ENCODE results near the gene NKX6-2. TPM values are rescaled to one million over a fixed set of nuclear protein-coding genes. Genes with fewer than 3 reads are reported as not detected.

NKX6-2 gene
- total and polyA plus RNA-seq, 4 donors = 0.07 to 7.1 TPM; not detected in 2

GRCh38 chr10:132815168-132815857 lies 29.4 kb upstream of the NKX6-2 start:
- Histone ChIP-seq H3K4me1 (ENCODE audit: control insufficient read depth in 4 of 4, insufficient read depth in 4 of 4, low read length in 3 of 4) (no peaks in the 10 kb centered on the region), H3K9me3 (ENCODE audit: control insufficient read depth in 4 of 4, low read length in 3 of 4) (peaks cover 0 to 4% (median 0%) of the 10 kb centered on the region in 4 donors), H3K36me3 (ENCODE audit: control insufficient read depth in 4 of 4, insufficient read depth in 3 of 4, low read depth in 1 of 4, low read length in 3 of 4) (no peaks in the 10 kb centered on the region), H3K27me3 (ENCODE audit: control insufficient read depth in 4 of 4, insufficient read depth in 4 of 4, low read length in 3 of 4) (peaks cover 0 to 4% (median 0%) of the 10 kb centered on the region in 4 donors), H3K4me3 (ENCODE audit: low read depth in 1 of 3, low read length in 3 of 3) (no peak overlapping the region), H3K27ac (ENCODE audit: low read depth in 1 of 2, low read length in 2 of 2) (no peak overlapping the region), H3K9ac (ENCODE audit: low read depth in 1 of 2, low read length in 2 of 2) (no peak overlapping the region)
- no peak for DNase-seq (ENCODE audit: low spot score)
- TF ChIP-seq, protein P1, sequence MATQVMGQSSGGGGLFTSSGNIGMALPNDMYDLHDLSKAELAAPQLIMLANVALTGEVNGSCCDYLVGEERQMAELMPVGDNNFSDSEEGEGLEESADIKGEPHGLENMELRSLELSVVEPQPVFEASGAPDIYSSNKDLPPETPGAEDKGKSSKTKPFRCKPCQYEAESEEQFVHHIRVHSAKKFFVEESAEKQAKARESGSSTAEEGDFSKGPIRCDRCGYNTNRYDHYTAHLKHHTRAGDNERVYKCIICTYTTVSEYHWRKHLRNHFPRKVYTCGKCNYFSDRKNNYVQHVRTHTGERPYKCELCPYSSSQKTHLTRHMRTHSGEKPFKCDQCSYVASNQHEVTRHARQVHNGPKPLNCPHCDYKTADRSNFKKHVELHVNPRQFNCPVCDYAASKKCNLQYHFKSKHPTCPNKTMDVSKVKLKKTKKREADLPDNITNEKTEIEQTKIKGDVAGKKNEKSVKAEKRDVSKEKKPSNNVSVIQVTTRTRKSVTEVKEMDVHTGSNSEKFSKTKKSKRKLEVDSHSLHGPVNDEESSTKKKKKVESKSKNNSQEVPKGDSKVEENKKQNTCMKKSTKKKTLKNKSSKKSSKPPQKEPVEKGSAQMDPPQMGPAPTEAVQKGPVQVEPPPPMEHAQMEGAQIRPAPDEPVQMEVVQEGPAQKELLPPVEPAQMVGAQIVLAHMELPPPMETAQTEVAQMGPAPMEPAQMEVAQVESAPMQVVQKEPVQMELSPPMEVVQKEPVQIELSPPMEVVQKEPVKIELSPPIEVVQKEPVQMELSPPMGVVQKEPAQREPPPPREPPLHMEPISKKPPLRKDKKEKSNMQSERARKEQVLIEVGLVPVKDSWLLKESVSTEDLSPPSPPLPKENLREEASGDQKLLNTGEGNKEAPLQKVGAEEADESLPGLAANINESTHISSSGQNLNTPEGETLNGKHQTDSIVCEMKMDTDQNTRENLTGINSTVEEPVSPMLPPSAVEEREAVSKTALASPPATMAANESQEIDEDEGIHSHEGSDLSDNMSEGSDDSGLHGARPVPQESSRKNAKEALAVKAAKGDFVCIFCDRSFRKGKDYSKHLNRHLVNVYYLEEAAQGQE (IDR thresholded peaks at IDR 0.05) = no peak
- TF ChIP-seq RAD21 (IDR thresholded peaks at IDR 0.05) (no peak), TAF1 (conservative IDR thresholded peaks at IDR 0.05) (no peak), GABPA (IDR thresholded peaks at IDR 0.05 in 1 of 2, conservative IDR thresholded peaks at IDR 0.05 in 1 of 2) (no peak), YY1 (IDR thresholded peaks at IDR 0.05) (no peak)
- TF ChIP-seq, protein P2, sequence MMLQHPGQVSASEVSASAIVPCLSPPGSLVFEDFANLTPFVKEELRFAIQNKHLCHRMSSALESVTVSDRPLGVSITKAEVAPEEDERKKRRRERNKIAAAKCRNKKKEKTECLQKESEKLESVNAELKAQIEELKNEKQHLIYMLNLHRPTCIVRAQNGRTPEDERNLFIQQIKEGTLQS (IDR thresholded peaks at IDR 0.05) = no peak
- 72% methylated on average over 18 of the region's 18 CpGs for WGBS

DNA sequence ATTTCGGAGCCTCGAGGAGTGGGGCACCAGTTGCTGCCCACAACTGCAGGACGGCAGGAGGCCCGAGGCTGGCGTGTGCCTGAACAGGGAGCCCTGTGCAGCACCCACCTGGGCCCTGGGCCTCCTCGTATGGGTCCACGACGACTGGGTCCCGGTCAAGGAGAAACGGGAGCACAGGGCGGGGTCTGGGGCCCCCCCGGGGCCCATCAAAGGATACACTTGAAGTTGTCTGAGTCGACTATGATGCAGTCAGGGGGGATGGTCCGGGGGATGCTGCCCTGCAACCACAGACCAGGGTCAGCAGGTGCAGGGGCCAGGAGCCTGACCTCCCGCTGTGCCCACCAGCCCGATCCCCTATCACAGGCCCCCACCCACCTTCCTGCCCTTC lies 28.5 kb upstream of the NKX6-2 start:
- TF ChIP-seq, protein P1 (IDR thresholded peaks at IDR 0.05) = no peak
- 84% methylated on average over 16 of the region's 16 CpGs for WGBS
- Histone ChIP-seq H3K4me3 (ENCODE audit: low read depth in 1 of 3, low read length in 3 of 3) (no peak overlapping the region), H3K27me3 (ENCODE audit: control insufficient read depth in 4 of 4, insufficient read depth in 4 of 4, low read length in 3 of 4) (peaks cover 0 to 4% (median 0%) of the 10 kb centered on the region in 4 donors), H3K9ac (ENCODE audit: low read depth in 1 of 2, low read length in 2 of 2) (no peak overlapping the region), H3K36me3 (ENCODE audit: control insufficient read depth in 4 of 4, insufficient read depth in 3 of 4, low read depth in 1 of 4, low read length in 3 of 4) (no peaks in the 10 kb centered on the region), H3K9me3 (ENCODE audit: control insufficient read depth in 4 of 4, low read length in 3 of 4) (no peaks in the 10 kb centered on the region), H3K4me1 (ENCODE audit: control insufficient read depth in 4 of 4, insufficient read depth in 4 of 4, low read length in 3 of 4) (no peaks in the 10 kb centered on the region), H3K27ac (ENCODE audit: low read depth in 1 of 2, low read length in 2 of 2) (no peak overlapping the region)
- no peak for DNase-seq (ENCODE audit: low spot score)
